OCI-LY7 (cell line): ENCODE data around the gene BCL3.

ENCODE experiments used
- CTCF ChIP-seq: fragments of 200-600 bp; sonication (generic); conservative IDR thresholded peaks from 2 replicates; pipeline ENCODE4 v1.5.1; 2014; ENCODE audit warnings: mild to moderate bottlenecking, antibody characterized with exemption, low read length, moderate library complexity, mixed read lengths
- EZH2phosphoT487 ChIP-seq: fragments of 200-600 bp; sonication (generic); IDR thresholded peaks from 2 replicates; pipeline ENCODE4 v1.6.1; 2018; ENCODE audit warnings: low read depth, borderline replicate concordance, mild to moderate bottlenecking, mixed run types, antibody characterized with exemption, low read length, moderate library complexity, mixed read lengths

GRCh38 chr19:44719262-44719701, 29.2 kb upstream of the BCL3 start:
- TF ChIP-seq EZH2phosphoT487 = no peak
- TF ChIP-seq CTCF = no peak
